Endothelial cell of umbilical vein (primary cell): ENCODE measurements around the gene UBXN6. TPM values are rescaled to one million over a fixed set of nuclear protein-coding genes. Genes with fewer than 3 reads are reported as not detected.

ENCODE experiments used
- BruUV-seq: library from RNA; stranded (reverse); fragments of 400-500 nt; replicated peaks from 2 replicates; lab custom pipeline; 2021; lab: Mats Ljungman, UMichigan
- CTCF ChIA-PET: fragments of 300-600, 350-600 bp; sonication (Branson Sonifier 250); formaldehyde crosslinking; loops from one replicate; lab custom pipeline; 2021; ENCODE audit warnings: antibody characterized with exemption, inconsistent platforms; lab: Charles Lee
- POLR2A ChIA-PET: fragments of 300-600, 350-600 bp; sonication (Branson Sonifier 250); formaldehyde crosslinking; loops from one replicate; lab custom pipeline; 2021; ENCODE audit warnings: antibody characterized with exemption, inconsistent platforms; lab: Charles Lee
- DNase-seq: peaks from one replicate; pipeline ENCODE4 v3.0.0-alpha.2; 2011; ENCODE audit warnings: low read depth, low spot score
- FAIRE-seq: peaks from 2 replicates; lab custom pipeline; 2011; peaks lifted over from hg19 to GRCh38; lab: Jason Lieb, UNC
- H2AFZ ChIP-seq: 2 replicates; pipeline ENCODE4 v1.6.0; 2012; ENCODE audit warnings: low read depth, low read length, control low read depth, inconsistent platforms
- H3K27ac ChIP-seq: 2 replicates; pipeline ENCODE4 v1.5.1; 2011; ENCODE audit warnings: low read depth, mild to moderate bottlenecking, control low read depth, low read length, moderate library complexity; ENCODE audit not compliant: insufficient read depth
- H3K27me3 ChIP-seq, 2 experiments: 2 replicates each; pipeline versions ENCODE4 v1.6.0 to v1.6.1; 2011; ENCODE audit warnings: low read length in 2 of 2, mixed read lengths in 1 of 2; ENCODE audit not compliant: control insufficient read depth in 2 of 2, insufficient read depth in 2 of 2
- H3K36me3 ChIP-seq, 2 experiments: 2 replicates in 1 of 2; 3 replicates in 1 of 2; pipeline ENCODE4 v1.5.1; 2011; ENCODE audit warnings: low read length in 2 of 2, mild to moderate bottlenecking in 1 of 2, moderate library complexity in 1 of 2; ENCODE audit not compliant: control insufficient read depth in 2 of 2, insufficient read depth in 2 of 2; ENCODE audit errors: extremely low read depth in 1 of 2
- H3K4me1 ChIP-seq: 3 replicates; pipeline ENCODE4 v1.5.1; 2011; ENCODE audit warnings: mild to moderate bottlenecking, low read length; ENCODE audit not compliant: control insufficient read depth, insufficient read depth; ENCODE audit errors: extremely low read depth
- H3K4me2 ChIP-seq: 2 replicates; pipeline ENCODE4 v1.6.1; 2011; ENCODE audit warnings: low read length, control low read depth, mixed read lengths; ENCODE audit not compliant: insufficient read depth
- H3K4me3 ChIP-seq, 3 experiments: fragments of 200-600 bp in 1 of 3; sonication (generic), shearing (Covaris generic) in 1 of 3; replicated peaks in 1 of 3; 2 replicates each; pipeline ENCODE4 v1.5.1; 2011 to 2016; ENCODE audit warnings: control low read depth in 3 of 3, low read length in 3 of 3, mild to moderate bottlenecking in 2 of 3, inconsistent platforms in 1 of 3, low read depth in 1 of 3, moderate library complexity in 1 of 3; ENCODE audit not compliant: insufficient read depth in 1 of 3
- H3K79me2 ChIP-seq: 2 replicates; pipeline ENCODE4 v1.6.0; 2012; ENCODE audit warnings: low read length, inconsistent platforms; ENCODE audit not compliant: control insufficient read depth, insufficient read depth
- H3K9ac ChIP-seq: replicated peaks from 2 replicates; pipeline ENCODE3; 2011; ENCODE audit warnings: low read length, control low read depth; ENCODE audit not compliant: insufficient read depth; ENCODE audit errors: extremely low read depth
- H3K9me1 ChIP-seq: replicated peaks from 3 replicates; pipeline ENCODE4 v1.6.0; 2011; ENCODE audit warnings: mild to moderate bottlenecking, low read length; ENCODE audit not compliant: control insufficient read depth, insufficient read depth; ENCODE audit errors: extremely low read depth
- H3K9me3 ChIP-seq: replicated peaks from 2 replicates; pipeline ENCODE4 v1.5.1; 2012; ENCODE audit warnings: low read length, inconsistent platforms; ENCODE audit not compliant: control insufficient read depth, insufficient read depth
- H4K20me1 ChIP-seq: replicated peaks from 2 replicates; pipeline ENCODE3; 2011; ENCODE audit warnings: mild to moderate bottlenecking, low read length; ENCODE audit not compliant: control insufficient read depth, insufficient read depth; ENCODE audit errors: extremely low read depth
- EZH2 ChIP-seq: IDR thresholded peaks from 2 replicates; pipeline ENCODE4 v1.6.1; 2012; ENCODE audit warnings: borderline replicate concordance, low read depth, mild to moderate bottlenecking, moderate library complexity, low read length, inconsistent platforms; ENCODE audit not compliant: severe bottlenecking
- FOS ChIP-seq: IDR thresholded peaks from 2 replicates; pipeline ENCODE4 v1.6.1; 2011; ENCODE audit warnings: mild to moderate bottlenecking, low read length, moderate library complexity, borderline replicate concordance; ENCODE audit not compliant: insufficient read depth
- GATA2 ChIP-seq: IDR thresholded peaks from 2 replicates; pipeline ENCODE4 v1.7.0; 2011; ENCODE audit warnings: low read depth, mild to moderate bottlenecking, moderate library complexity, mixed read lengths, low read length; ENCODE audit not compliant: insufficient read length, insufficient read depth
- JUN ChIP-seq: IDR thresholded peaks from 2 replicates; pipeline ENCODE4 v1.6.1; 2011; ENCODE audit warnings: borderline replicate concordance, low read depth; ENCODE audit not compliant: insufficient read length, insufficient read depth
- MYC ChIP-seq: IDR thresholded peaks from one replicate; pipeline ENCODE4 v1.6.1; 2011; ENCODE audit warnings: mild to moderate bottlenecking, low read depth, low read length
- POLR2A ChIP-seq: IDR thresholded peaks from 2 replicates; pipeline ENCODE4 v1.6.1; 2012; ENCODE audit warnings: low read depth, mild to moderate bottlenecking, control low read depth, low read length
- POLR2AphosphoS5 ChIP-seq: IDR thresholded peaks from 2 replicates; pipeline ENCODE4 v1.6.1; 2012; ENCODE audit warnings: low read depth, mild to moderate bottlenecking, control low read depth, low read length, moderate library complexity; ENCODE audit not compliant: insufficient read depth
- dilution Hi-C: fragments of 300-500 bp; cut with MboI; formaldehyde crosslinking; loops from one replicate; pipeline ENCODE4 v1.15.0; 2019; ENCODE audit warnings: low sequenced_read_pairs; ENCODE audit not compliant: extremely low pct_ligation_motif_present
- intact Hi-C: fragments of 100-400 bp; cut with micrococcal nuclease; formaldehyde crosslinking; loops from one replicate; pipeline ENCODE4 v1.10.0; 2022
- polyA plus RNA-seq, 4 experiments: library from polyadenylated mRNA; depleted of rRNA in 3 of 4; stranded (reverse) in 3 of 4; unstranded in 1 of 4; fragments of >200 nt; gene quantifications; 2 replicates each; pipeline versions ENCODE4 v1.2.1 to v1.2.3, GENCODE V29; 2011 to 2012; ENCODE audit warnings: missing spikeins in 1 of 4
- total RNA-seq: library from RNA; stranded (reverse); gene quantifications from 2 replicates; pipeline ENCODE4 v1.2.3, GENCODE V29; 2021
- TF ChIP-seq, protein P1 (sequence below), 2 donors: IDR thresholded peaks; 1 replicate in 1 of 2; 2 replicates in 1 of 2; pipeline ENCODE4 v1.5.1; 2011; ENCODE audit warnings: low read length in 2 of 2, mild to moderate bottlenecking in 2 of 2, moderate library complexity in 2 of 2, control low read depth in 1 of 2, inconsistent platforms in 1 of 2, low read depth in 1 of 2; ENCODE audit not compliant: insufficient read depth in 1 of 2; ENCODE audit errors: extremely low read depth in 1 of 2
- TF ChIP-seq, protein P2 (sequence below): IDR thresholded peaks from 2 replicates; pipeline ENCODE4 v1.6.1; 2011; ENCODE audit not compliant: insufficient read depth, insufficient read length

The UBXN6 gene
- total and polyA plus RNA-seq, 2 donors (not counting 3 experiments of a cell fraction or from before 2014, with no cell fraction given), result 78.5 to 93.7 TPM

DNA sequence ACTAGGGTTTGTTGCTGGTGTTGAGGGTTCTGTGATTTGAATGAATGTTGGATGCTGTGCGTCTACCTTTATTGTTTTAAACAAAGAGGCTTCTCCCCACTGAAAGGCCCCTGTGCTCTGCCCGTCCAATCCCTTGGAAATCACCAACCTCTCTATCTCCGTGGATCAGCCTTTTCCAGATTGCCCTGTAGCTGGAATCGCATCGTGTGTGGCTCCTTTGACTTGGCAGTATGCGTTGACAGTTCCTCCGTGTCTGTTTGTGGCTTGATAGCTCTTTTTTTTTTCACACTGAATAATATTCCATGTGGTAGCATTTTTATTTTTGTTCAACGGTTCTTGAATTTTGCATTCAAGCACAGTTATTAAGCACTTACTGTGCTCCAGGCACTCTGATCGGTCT, 23.2 kb downstream of the UBXN6 start:
- BruUV-seq, result no TSS peak
- intact Hi-C loops (no loop called here), dilution Hi-C loops (no loop called here)
- DNase-seq (no peak), FAIRE-seq (no peak)
- TF ChIP-seq, protein P1, sequence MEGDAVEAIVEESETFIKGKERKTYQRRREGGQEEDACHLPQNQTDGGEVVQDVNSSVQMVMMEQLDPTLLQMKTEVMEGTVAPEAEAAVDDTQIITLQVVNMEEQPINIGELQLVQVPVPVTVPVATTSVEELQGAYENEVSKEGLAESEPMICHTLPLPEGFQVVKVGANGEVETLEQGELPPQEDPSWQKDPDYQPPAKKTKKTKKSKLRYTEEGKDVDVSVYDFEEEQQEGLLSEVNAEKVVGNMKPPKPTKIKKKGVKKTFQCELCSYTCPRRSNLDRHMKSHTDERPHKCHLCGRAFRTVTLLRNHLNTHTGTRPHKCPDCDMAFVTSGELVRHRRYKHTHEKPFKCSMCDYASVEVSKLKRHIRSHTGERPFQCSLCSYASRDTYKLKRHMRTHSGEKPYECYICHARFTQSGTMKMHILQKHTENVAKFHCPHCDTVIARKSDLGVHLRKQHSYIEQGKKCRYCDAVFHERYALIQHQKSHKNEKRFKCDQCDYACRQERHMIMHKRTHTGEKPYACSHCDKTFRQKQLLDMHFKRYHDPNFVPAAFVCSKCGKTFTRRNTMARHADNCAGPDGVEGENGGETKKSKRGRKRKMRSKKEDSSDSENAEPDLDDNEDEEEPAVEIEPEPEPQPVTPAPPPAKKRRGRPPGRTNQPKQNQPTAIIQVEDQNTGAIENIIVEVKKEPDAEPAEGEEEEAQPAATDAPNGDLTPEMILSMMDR (IDR thresholded peaks at IDR 0.05; ENCODE audit: extremely low read depth in 1 of 2, insufficient read depth in 1 of 2, low read depth in 1 of 2, low read length in 2 of 2), result no peak
- TF ChIP-seq POLR2A, result no peak
- no peak for TF ChIP-seq EZH2
- no peak for TF ChIP-seq FOS
- TF ChIP-seq MYC, result no peak
- TF ChIP-seq, protein P2, sequence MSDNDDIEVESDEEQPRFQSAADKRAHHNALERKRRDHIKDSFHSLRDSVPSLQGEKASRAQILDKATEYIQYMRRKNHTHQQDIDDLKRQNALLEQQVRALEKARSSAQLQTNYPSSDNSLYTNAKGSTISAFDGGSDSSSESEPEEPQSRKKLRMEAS, result no peak
- no peak for TF ChIP-seq JUN
- TF ChIP-seq GATA2, result no peak
- TF ChIP-seq POLR2AphosphoS5, result no peak
- no peak overlapping the region for H2AFZ ChIP-seq
- H3K9ac ChIP-seq, result no peak overlapping the region
- H3K36me3 ChIP-seq, result peaks cover 5 to 15% of the 10 kb centered on the region in 2 experiments
- no peaks in the 10 kb centered on the region for H3K27me3 ChIP-seq
- no peaks in the 10 kb centered on the region for H4K20me1 ChIP-seq
- no peak overlapping the region for H3K4me3 ChIP-seq
- H3K9me3 ChIP-seq, result no peaks in the 10 kb centered on the region
- ChIA-PET POLR2A (no interaction called here), CTCF (no interaction called here)
- no peak overlapping the region for H3K27ac ChIP-seq
- H3K4me1 ChIP-seq, result no peaks in the 10 kb centered on the region
- no peaks in the 10 kb centered on the region for H3K79me2 ChIP-seq
- H3K9me1 ChIP-seq, result no peaks in the 10 kb centered on the region
- no peak overlapping the region for H3K4me2 ChIP-seq
